ENCODE measurements around the gene ETNK1. TPM values are rescaled to one million over a fixed set of nuclear protein-coding genes. Genes with fewer than 3 reads are reported as not detected.

ETNK1 gene
- total and polyA plus RNA-seq, 2 experiments from 2014 or later, result 20.0 to 34.0 TPM

DNA sequence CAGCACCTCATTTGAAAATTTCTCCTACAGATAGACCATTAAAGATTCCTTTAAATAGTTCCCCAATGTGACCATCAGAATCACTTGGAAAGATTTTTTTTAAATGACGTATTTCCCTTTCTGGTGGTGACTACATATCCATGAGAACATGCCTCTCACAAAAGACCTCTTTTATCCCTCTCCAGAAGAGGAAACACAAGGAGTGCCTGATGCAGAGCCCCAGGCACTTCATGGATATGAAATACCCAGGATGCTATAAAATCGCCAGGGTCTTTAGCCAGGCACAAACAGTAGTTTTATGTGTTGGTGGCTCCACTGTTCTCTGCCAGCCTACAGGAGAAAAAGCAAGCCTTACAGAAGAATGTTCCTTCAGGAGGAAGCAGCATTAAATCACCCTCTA is 97.1 kb downstream of the ETNK1 start:
- no peaks in the 10 kb centered on the region for H3K79me2 ChIP-seq (ENCODE audit: insufficient read depth)
- H3K4me2 ChIP-seq (ENCODE audit: unreplicated experiment), result no peak overlapping the region
- no peaks in the 10 kb centered on the region for H3F3A ChIP-seq (ENCODE audit: insufficient read depth)
- no peak overlapping the region for H3K27ac ChIP-seq
- 0 out of 2 replicates have a peak, but pooled peaks cover 5% of the 10 kb centered on the region for H3K27me3 ChIP-seq (replicated peaks; ENCODE audit: insufficient read depth)
- no peaks in the 10 kb centered on the region for H3K4me1 ChIP-seq (ENCODE audit: insufficient read depth)
- in situ Hi-C loops (cut with MboI), result no loop called here
- no peaks in the 10 kb centered on the region for H3K36me3 ChIP-seq (ENCODE audit: low read depth)
- TF ChIP-seq EZH2phosphoT487 (IDR thresholded peaks at IDR 0.05; ENCODE audit: insufficient read depth, low read depth), result no peak
- no peak for TF ChIP-seq EZH2 (IDR thresholded peaks at IDR 0.05; ENCODE audit: insufficient read depth, poor library complexity, severe bottlenecking)
- no peak overlapping the region for H2AFZ ChIP-seq
- DNase-seq, result no peak
- no peaks in the 10 kb centered on the region for H4K20me1 ChIP-seq (ENCODE audit: insufficient read depth)
- H3K4me3 ChIP-seq, result no peak overlapping the region
- no peaks in the 10 kb centered on the region for H3K9me2 ChIP-seq (ENCODE audit: insufficient read depth)
- WGBS, 2 experiments (ENCODE audit: low coverage in 1 of 2, low lambda C conversion rate in 2 of 2, missing lambda C conversion rate in 2 of 2), result 75 to 85% methylated on average over 2 of the region's 2 CpGs
- H3K9me3 ChIP-seq (ENCODE audit: low read depth), result no peaks in the 10 kb centered on the region
- no peak overlapping the region for H3K9ac ChIP-seq

DNA sequence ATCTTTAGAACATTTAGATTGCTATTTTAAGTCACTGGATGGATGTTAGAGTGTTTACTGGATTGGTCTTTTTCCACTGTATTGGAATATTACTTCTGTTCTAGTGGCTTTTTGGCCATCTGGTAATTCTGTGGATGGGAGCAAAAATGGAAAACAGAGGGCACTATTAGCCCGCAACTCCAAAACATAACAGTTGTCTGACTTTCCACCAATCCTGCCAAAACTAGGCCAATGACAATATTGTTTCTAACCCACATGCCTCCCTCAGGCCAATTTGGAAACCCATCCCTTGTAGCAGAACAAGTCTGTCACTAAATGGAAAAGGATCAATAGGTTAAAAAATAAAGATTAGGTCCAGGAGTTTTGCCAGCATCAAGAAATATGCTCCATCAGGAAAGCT is 97.8 kb downstream of the ETNK1 start:
- WGBS, 2 experiments (ENCODE audit: low coverage in 1 of 2, low lambda C conversion rate in 2 of 2, missing lambda C conversion rate in 2 of 2), result 0 to 7% methylated on average over 1 of the region's 1 CpG
- no peaks in the 10 kb centered on the region for H4K20me1 ChIP-seq (ENCODE audit: insufficient read depth)

GRCh38 chr12:22728987-22729386 is 104.0 kb downstream of the ETNK1 start:
- H2AFZ ChIP-seq, result peak overlapping the region; percentile 89; the same call in 1 of the 2 replicates
- peak overlapping the region; percentile 82 for H3K4me2 ChIP-seq (ENCODE audit: unreplicated experiment)
- H3K9me2 ChIP-seq (ENCODE audit: insufficient read depth), result no peaks in the 10 kb centered on the region
- WGBS, 2 experiments (ENCODE audit: low coverage in 1 of 2, low lambda C conversion rate in 2 of 2, missing lambda C conversion rate in 2 of 2), result 55% methylated on average over 2 of the region's 2 CpGs
- H3F3A ChIP-seq (ENCODE audit: insufficient read depth), result peaks cover 13% of the 10 kb centered on the region; the same call in 1 of the 2 replicates
- H4K20me1 ChIP-seq (ENCODE audit: insufficient read depth), result no peaks in the 10 kb centered on the region
- H3K4me1 ChIP-seq (ENCODE audit: insufficient read depth), result peaks cover 11% of the 10 kb centered on the region
- no peak overlapping the region for H3K27ac ChIP-seq
- H3K9ac ChIP-seq, result no peak overlapping the region
- H3K79me2 ChIP-seq (ENCODE audit: insufficient read depth), result no peaks in the 10 kb centered on the region
- in situ Hi-C loops (cut with MboI), result no loop called here
- H3K27me3 ChIP-seq (replicated peaks; ENCODE audit: insufficient read depth), result no peaks in the 10 kb centered on the region
- TF ChIP-seq EZH2phosphoT487 (IDR thresholded peaks at IDR 0.05; ENCODE audit: insufficient read depth, low read depth) (no peak), EZH2 (IDR thresholded peaks at IDR 0.05; ENCODE audit: insufficient read depth, poor library complexity, severe bottlenecking) (no peak)
- DNase-seq, result no peak
- H3K36me3 ChIP-seq (ENCODE audit: low read depth), result no peaks in the 10 kb centered on the region
- no peak overlapping the region for H3K4me3 ChIP-seq
- H3K9me3 ChIP-seq (ENCODE audit: low read depth), result no peaks in the 10 kb centered on the region

More for the DNA sequence above, 97.8 kb downstream of the ETNK1 start:
- no peak overlapping the region for H3K4me3 ChIP-seq
- no peak overlapping the region for H3K4me2 ChIP-seq (ENCODE audit: unreplicated experiment)
- no peaks in the 10 kb centered on the region for H3K36me3 ChIP-seq (ENCODE audit: low read depth)
- H3K9ac ChIP-seq, result no peak overlapping the region
- no peaks in the 10 kb centered on the region for H3K79me2 ChIP-seq (ENCODE audit: insufficient read depth)
- no peaks in the 10 kb centered on the region for H3K9me2 ChIP-seq (ENCODE audit: insufficient read depth)
- no peak for TF ChIP-seq EZH2phosphoT487 (IDR thresholded peaks at IDR 0.05; ENCODE audit: insufficient read depth, low read depth)
- TF ChIP-seq EZH2 (IDR thresholded peaks at IDR 0.05; ENCODE audit: insufficient read depth, poor library complexity, severe bottlenecking), result no peak
- no peak overlapping the region for H3K27ac ChIP-seq
- no peaks in the 10 kb centered on the region for H3K4me1 ChIP-seq (ENCODE audit: insufficient read depth)
- H2AFZ ChIP-seq, result no peak overlapping the region
- no peak for DNase-seq
- H3K27me3 ChIP-seq (replicated peaks; ENCODE audit: insufficient read depth), result 0 out of 2 replicates have a peak, but pooled peaks cover 5% of the 10 kb centered on the region
- in situ Hi-C loops (cut with MboI), result no loop called here
- no peaks in the 10 kb centered on the region for H3F3A ChIP-seq (ENCODE audit: insufficient read depth)
- no peaks in the 10 kb centered on the region for H3K9me3 ChIP-seq (ENCODE audit: low read depth)

DNA sequence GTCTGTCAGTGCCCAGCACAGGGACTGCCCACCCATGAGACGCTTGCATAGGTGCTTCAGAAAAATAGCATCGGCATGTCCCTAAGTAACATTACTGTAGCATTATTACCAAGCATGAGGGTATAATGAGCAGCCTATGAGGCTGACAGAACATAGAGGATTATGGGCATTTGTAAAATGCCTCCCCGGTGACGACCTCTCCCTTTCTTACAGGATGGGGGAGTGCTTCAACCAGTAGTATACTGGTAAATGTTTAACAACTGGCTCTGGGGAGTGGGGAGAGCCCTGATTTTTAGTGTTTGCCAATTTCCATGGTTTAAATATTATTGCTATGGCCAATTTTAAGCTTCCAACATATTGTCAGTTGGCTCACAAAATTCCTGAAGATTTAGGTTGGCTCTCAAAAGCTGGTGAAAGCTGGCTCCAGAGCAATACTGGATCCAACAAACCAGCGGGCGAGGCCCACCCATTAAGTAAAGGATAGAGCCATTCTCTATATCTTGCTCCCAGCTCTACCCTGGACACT is 104.5 kb downstream of the ETNK1 start:
- H3K9me2 ChIP-seq (ENCODE audit: insufficient read depth), result no peaks in the 10 kb centered on the region
- peaks cover 11% of the 10 kb centered on the region for H3K4me1 ChIP-seq (ENCODE audit: insufficient read depth)
- no peaks in the 10 kb centered on the region for H3K79me2 ChIP-seq (ENCODE audit: insufficient read depth)
- no peaks in the 10 kb centered on the region for H3K36me3 ChIP-seq (ENCODE audit: low read depth)
- peak overlapping the region; percentile 60 for H3K4me3 ChIP-seq
- H2AFZ ChIP-seq, result peak overlapping the region; percentile 89
- in situ Hi-C loops (cut with MboI), result no loop called here
- H3K27me3 ChIP-seq (replicated peaks; ENCODE audit: insufficient read depth), result no peaks in the 10 kb centered on the region
- no peak for DNase-seq
- peak overlapping the region; percentile 56; the same call in 1 of the 2 replicates for H3K9ac ChIP-seq
- peak overlapping the region; percentile 48 for H3K27ac ChIP-seq
- H4K20me1 ChIP-seq (ENCODE audit: insufficient read depth), result no peaks in the 10 kb centered on the region
- WGBS, 2 experiments (ENCODE audit: low coverage in 1 of 2, low lambda C conversion rate in 2 of 2, missing lambda C conversion rate in 2 of 2), result 78 to 80% methylated on average over 6 of the region's 6 CpGs
- H3K9me3 ChIP-seq (ENCODE audit: low read depth), result no peaks in the 10 kb centered on the region
- peaks cover 13% of the 10 kb centered on the region; the same call in 1 of the 2 replicates for H3F3A ChIP-seq (ENCODE audit: insufficient read depth)
- TF ChIP-seq EZH2phosphoT487 (IDR thresholded peaks at IDR 0.05; ENCODE audit: insufficient read depth, low read depth) (no peak), EZH2 (IDR thresholded peaks at IDR 0.05; ENCODE audit: insufficient read depth, poor library complexity, severe bottlenecking) (no peak)
- H3K4me2 ChIP-seq (ENCODE audit: unreplicated experiment), result peak overlapping the region; percentile 82

All from GM23248 (cell line).